Hematopoietic multipotent progenitor cell treated with erythropoietin and hydrocortisone succinate and interleukin-3 and kit ligand, for 4 days (in vitro differentiated cells): ENCODE data around the gene MBTPS2.
A peak's percentile ranks its signal among the peaks of the same experiment; 100 is the strongest.
"Not testable (repeated sequence)": the region's sequence is repeated elsewhere in the genome, so short reads cannot be mapped to it uniquely, and the experiment has no call there.

ENCODE experiments used
- DNase-seq: peaks from one replicate; pipeline ENCODE4 v3.0.0-alpha.2; 2015

The MBTPS2 gene

GRCh38 chrX:21839334-21840192, at the start of gene MBTPS2:
Gene MBTPS2, plus strand, starts transcription at chrX:21839617. Its CDS starts 118 bp downstream, at chrX:21839735.
- DNase-seq: peak; percentile 91

DNA sequence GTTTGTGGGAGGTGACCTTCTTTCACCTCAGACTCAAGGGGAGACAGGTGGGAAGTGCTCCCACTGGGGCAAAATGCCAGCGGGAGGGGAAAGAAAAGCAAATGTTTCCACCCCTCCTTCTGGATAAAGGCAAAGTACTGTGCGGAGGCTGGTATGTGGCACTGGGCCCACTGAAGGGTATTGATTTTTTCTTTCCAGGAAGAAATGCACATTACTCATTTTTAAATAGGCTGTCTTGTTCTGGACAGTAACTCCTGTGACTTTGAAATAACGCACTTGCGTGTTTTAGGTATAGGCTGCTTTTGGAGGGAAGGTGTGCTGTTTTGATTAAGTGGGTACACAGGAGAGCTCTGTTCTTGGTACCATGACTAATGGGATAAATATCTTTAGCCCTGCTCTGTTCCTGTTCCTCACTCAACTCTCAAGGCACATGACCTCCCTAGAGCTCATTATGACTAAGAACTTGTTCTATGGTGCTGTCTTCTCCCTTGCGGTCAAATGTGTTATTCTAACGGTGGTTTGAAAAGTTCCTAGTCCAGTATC, 40.7 kb upstream of the MBTPS2 start:
- DNase-seq: no peak

- DNase-seq: no peak
Observed at GRCh38 chrX:21799767-21800166, 39.6 kb upstream of the MBTPS2 start.

- no peak for DNase-seq
Observed at GRCh38 chrX:21800344-21800770, 39.1 kb upstream of the MBTPS2 start.

GRCh38 chrX:21802054-21802670, 37.3 kb upstream of the MBTPS2 start:
- DNase-seq: no peak

GRCh38 chrX:21802839-21803238, 36.6 kb upstream of the MBTPS2 start:
- DNase-seq: no peak

DNA sequence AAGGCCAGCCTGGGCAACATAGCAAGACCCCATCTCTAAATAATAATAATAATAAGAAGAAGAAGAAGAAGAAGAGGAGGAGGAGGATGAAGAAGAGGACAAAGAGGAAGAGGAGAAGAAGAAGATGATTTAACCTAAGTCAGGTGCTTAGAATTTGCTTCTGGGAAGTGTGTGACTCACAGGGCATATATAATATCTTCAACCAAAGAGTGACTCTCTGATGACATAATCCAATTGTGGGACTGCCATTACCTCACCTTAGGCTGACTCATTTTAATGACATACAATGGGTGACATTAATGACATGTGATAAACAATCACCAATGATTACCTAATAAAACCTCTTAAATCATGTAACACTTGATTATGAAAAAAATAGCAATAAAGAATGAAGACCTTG, 32.7 kb upstream of the MBTPS2 start:
- DNase-seq: no peak

DNA sequence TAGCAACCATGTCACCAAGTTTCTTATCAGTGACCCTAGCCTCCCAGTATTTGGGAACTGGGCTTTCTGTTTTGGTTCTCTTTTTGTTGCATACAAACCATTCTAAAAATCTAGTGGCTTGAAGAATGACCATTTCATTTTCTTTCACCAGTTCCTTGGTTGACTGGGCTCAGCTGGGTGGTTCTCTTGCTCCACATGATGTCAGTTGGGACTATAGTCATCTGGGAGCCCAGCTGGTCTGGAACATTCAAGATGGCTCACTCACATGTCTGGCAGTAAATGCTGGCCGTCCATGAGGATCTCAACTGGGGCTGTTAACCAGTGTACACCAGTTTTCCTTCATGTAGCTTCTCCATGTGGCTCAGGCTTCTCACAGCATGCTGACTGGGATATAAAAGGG, 27.6 kb upstream of the MBTPS2 start:
- no peak for DNase-seq

- DNase-seq: no peak
Observed at GRCh38 chrX:21812628-21813027, 26.8 kb upstream of the MBTPS2 start.

DNA sequence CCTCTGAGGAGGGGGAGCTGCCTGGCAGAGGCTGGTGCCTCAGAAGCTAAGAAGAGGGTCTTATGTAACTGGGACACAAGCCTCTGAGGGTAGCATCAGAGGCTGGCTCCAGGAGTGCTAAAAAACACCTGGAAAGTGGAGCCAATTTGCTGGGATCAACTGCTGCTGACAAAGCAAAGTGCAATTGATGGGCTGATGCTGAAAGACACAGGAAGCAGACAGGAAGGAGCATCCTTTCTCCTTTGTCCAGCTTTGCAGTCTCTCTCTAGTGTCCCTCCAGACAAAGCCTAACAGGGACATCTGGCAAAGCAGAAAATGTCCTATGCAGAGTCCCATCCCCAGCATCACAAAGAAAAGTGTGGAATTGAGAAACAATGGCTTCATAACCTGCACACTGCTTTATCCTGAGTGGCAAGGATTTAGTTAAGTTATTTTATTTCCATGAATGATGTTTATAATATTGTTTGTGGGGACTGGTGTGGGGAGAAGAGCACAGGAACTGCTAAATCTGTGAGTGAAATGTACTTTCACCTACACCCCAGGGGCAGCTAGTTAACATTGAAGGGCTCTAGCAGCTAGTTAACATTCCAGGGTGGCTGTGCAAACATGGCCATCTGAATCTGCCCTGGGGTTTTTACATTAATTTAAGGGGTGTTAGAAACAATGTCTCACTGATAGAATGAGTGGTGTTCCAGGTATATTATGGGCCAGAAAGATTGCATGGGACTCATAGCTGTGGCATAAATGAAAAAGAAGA, 25.6 kb upstream of the MBTPS2 start:
- no peak for DNase-seq

- DNase-seq: no peak
Observed at GRCh38 chrX:21816136-21816535, 23.3 kb upstream of the MBTPS2 start.

GRCh38 chrX:21820170-21820569, 19.2 kb upstream of the MBTPS2 start:
- DNase-seq: not testable (repeated sequence)

- no peak for DNase-seq
Observed at GRCh38 chrX:21821875-21822274, 17.5 kb upstream of the MBTPS2 start.

DNA sequence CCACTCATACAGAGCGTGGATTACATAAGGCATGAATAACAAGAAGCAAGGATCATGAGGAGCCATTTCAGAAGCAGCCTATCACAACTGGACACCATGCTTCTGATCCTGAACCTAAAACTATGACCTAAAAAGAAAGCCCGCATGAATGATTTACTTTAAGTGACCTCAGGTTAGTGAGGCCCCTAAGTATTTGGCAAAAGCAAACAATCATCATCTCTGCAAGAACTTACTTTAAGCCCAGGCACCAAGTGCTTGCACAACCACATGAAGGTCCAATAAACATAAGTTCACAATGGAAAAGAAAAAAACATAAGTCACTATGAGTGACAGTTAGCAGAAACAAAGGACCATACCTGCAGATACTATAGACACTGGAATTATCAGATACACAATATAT, 7.9 kb upstream of the MBTPS2 start:
- DNase-seq: no peak

GRCh38 chrX:21837056-21837455, 2.4 kb upstream of the MBTPS2 start:
- DNase-seq: no peak

- DNase-seq: peak; percentile 44
Observed at GRCh38 chrX:21838937-21839333, 482 bp upstream of the MBTPS2 start.

DNA sequence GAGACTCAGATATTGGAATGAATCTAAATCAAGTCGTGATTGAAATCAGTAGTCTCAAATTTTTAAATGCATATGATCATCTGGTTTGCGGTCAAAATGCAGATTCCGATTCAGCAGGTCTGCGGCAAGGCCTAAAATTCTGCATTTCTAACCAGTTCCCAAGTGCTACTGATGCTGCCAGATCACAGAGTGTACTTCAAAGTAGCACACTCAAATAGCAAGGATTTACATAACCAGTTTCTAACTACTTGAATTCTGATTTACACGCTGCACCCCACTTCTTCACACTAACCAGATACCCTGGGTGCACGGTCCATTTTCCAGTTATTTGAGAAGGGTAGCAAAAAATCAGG, 752 bp downstream of the MBTPS2 start:
- DNase-seq: peak; percentile 32

GRCh38 chrX:21843179-21843578, 3.8 kb downstream of the MBTPS2 start:
- no peak for DNase-seq

DNA sequence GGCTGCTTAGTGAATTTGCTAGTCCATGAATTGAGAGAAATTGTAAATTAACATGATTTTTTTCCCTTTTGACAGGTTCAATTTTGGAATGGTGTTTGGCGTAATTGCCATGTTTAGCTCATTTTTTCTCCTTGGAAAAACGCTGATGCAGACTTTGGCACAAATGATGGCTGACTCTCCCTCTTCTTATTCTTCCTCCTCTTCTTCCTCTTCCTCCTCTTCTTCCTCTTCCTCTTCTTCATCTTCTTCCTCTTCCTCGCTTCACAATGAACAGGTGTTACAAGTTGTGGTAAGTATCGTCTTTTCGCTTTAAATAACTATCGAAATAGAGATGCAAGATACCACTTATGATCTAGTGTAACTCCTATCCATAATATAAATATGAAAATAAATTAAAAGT, 5.7 kb downstream of the MBTPS2 start:
- no peak for DNase-seq

DNA sequence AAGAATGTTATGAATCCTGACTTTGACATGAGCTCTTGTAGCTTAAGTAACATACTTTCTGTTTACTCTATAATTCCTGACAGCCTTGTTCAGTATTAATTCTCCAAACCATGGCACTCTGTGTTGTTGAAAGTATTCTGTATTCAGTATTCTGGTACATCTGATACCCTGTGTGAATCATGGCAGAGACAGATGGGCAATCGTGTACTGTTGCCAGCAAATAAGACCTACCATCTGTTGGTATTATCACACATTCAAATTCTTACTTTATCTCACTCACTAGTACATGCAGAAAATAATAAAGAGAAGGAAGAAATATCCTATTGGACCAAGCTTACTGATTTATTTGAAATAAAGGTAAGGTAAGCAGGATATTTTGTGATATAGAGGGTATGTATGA, 7.9 kb downstream of the MBTPS2 start:
- DNase-seq: no peak

GRCh38 chrX:21853578-21853977, 14.2 kb downstream of the MBTPS2 start:
- no peak for DNase-seq

DNA sequence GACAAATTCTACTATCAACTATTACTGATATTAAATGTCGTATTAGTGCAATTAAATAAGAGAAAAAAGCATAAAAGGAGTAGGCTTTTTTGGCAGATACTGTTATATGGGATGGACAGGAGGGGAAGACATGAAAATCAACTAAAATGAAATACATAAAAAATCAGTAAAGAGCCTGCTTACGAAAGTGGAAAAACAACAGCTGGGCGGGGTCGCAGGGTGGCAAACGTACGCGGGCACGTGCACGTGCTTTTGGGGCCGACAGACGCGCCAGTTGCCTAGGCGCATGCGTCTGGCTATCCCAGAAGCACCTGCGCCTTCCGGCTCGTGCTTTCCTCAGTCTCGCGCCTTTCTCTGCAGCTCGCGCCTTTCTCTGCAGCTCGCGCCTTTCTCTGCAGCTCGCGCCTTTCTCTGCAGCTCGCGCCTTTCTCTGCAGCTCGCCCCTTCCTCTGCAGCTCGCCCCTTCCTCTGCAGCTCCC, 16.6 kb downstream of the MBTPS2 start, which contains the start of gene YY2:
Gene YY2 (plus strand): TSS at position 51 of the 479 bp plus-strand sequence. CDS start 498 bp downstream, outside the sequence.
- no peak for DNase-seq

- no peak for DNase-seq
Observed at GRCh38 chrX:21856504-21856903, 17.1 kb downstream of the MBTPS2 start.
